Left lobe of liver (tissue), 2 donors: ENCODE data around the gene NUBPL. TPM values are rescaled to one million over a fixed set of nuclear protein-coding genes. Genes with fewer than 3 reads are reported as not detected.
"Not testable (repeated sequence)": the region's sequence is repeated elsewhere in the genome, so short reads cannot be mapped to it uniquely, and the experiment has no call there.

ENCODE experiments used
- ATAC-seq: fragments of 200-7000 bp; cut with Tn5 transposase; one replicate; pipeline ENCODE4 v1.9.1; 2020; ENCODE audit warnings: mild to moderate bottlenecking, moderate library complexity
- DNase-seq: peaks from one replicate; pipeline ENCODE4 v3.0.0-alpha.2; 2020; ENCODE audit warnings: low spot score
- total RNA-seq: library from RNA; stranded (reverse); gene quantifications from one replicate; pipeline ENCODE4 v1.2.1, GENCODE V29; 2021
- donor health status: DM: no; HTN: no; CAD: no; lungs with moderate emphysema.
- donor health status: DM: no; HTN: yes; CAD: no.

Gene NUBPL
- total RNA-seq, 1 donor from 2014 or later, result 7.2 TPM

GRCh38 chr14:31660728-31661127 is 99.5 kb downstream of the NUBPL start:
- ATAC-seq (no peak), DNase-seq (no peak)

GRCh38 chr14:31668348-31668747 is 107.1 kb downstream of the NUBPL start:
- no peak for ATAC-seq
- no peak for DNase-seq

GRCh38 chr14:31672709-31673108 is 111.5 kb downstream of the NUBPL start:
- DNase-seq (no peak), ATAC-seq (no peak)

- no peak for ATAC-seq
- DNase-seq, result no peak
Measured at GRCh38 chr14:31677052-31677451, 115.8 kb downstream of the NUBPL start.

- ATAC-seq, result peak; percentile 37
- DNase-seq, result no peak
Measured at GRCh38 chr14:31677630-31678029, 116.4 kb downstream of the NUBPL start.

GRCh38 chr14:31678421-31679249 is 117.4 kb downstream of the NUBPL start:
- peak; percentile 11 for ATAC-seq
- no peak for DNase-seq

- DNase-seq, result no peak
- no peak for ATAC-seq
Measured at GRCh38 chr14:31682768-31683167, 121.6 kb downstream of the NUBPL start.

GRCh38 chr14:31687726-31688125 is 126.5 kb downstream of the NUBPL start:
- DNase-seq, result no peak
- ATAC-seq, result no peak

GRCh38 chr14:31690056-31690455 is 128.9 kb downstream of the NUBPL start:
- DNase-seq (no peak), ATAC-seq (no peak)

GRCh38 chr14:31692376-31692781 is 131.2 kb downstream of the NUBPL start:
- DNase-seq (no peak), ATAC-seq (peak; percentile 31)

GRCh38 chr14:31696378-31696777 is 135.2 kb downstream of the NUBPL start:
- DNase-seq, result no peak
- ATAC-seq, result peak; percentile 60

- no peak for ATAC-seq
Measured at GRCh38 chr14:31699809-31700208, 138.6 kb downstream of the NUBPL start.

GRCh38 chr14:31700282-31701074 is 139.3 kb downstream of the NUBPL start:
- no peak for ATAC-seq
- DNase-seq, result no peak

More at GRCh38 chr14:31699809-31700208, 138.6 kb downstream of the NUBPL start:
- no peak for DNase-seq

- DNase-seq (no peak), ATAC-seq (no peak)
Measured at GRCh38 chr14:31702130-31702529, 140.9 kb downstream of the NUBPL start.

- DNase-seq (no peak), ATAC-seq (no peak)
Measured at GRCh38 chr14:31703056-31703455, 141.9 kb downstream of the NUBPL start.

- DNase-seq (no peak), ATAC-seq (no peak)
Measured at GRCh38 chr14:31705731-31706130, 144.5 kb downstream of the NUBPL start.

GRCh38 chr14:31708661-31709060 is 147.5 kb downstream of the NUBPL start:
- DNase-seq, result peak; percentile 86

GRCh38 chr14:31712244-31713127 is 151.3 kb downstream of the NUBPL start:
- DNase-seq, result no peak
- ATAC-seq, result no peak

More at GRCh38 chr14:31708661-31709060, 147.5 kb downstream of the NUBPL start:
- not testable (repeated sequence) for ATAC-seq

GRCh38 chr14:31716208-31716607 is 155.0 kb downstream of the NUBPL start:
- ATAC-seq, result no peak
- DNase-seq, result no peak

GRCh38 chr14:31717294-31718085 is 156.3 kb downstream of the NUBPL start:
- peak; percentile 90 for ATAC-seq
- DNase-seq, result no peak
